Activated naive CD8-positive, alpha-beta T cell treated with anti-CD3 and anti-CD28 coated beads, Interleukin-2, amount 50 U/mL, for 16 hours (primary cell): Measurements from ENCODE around the gene SHB.

Source experiments
- DNase-seq: peaks from one replicate; pipeline ENCODE4 v3.0.0-alpha.2; 2020; ENCODE audit warnings: low read depth, low spot score

The SHB gene

GRCh38 chr9:38088006-38088925 is 19.2 kb upstream of the SHB start:
- DNase-seq, result peak; percentile 27

- no peak for DNase-seq
Observed at GRCh38 chr9:38086496-38086895, 17.5 kb upstream of the SHB start.

- no peak for DNase-seq
Observed at GRCh38 chr9:38085308-38085707, 16.3 kb upstream of the SHB start.

DNA sequence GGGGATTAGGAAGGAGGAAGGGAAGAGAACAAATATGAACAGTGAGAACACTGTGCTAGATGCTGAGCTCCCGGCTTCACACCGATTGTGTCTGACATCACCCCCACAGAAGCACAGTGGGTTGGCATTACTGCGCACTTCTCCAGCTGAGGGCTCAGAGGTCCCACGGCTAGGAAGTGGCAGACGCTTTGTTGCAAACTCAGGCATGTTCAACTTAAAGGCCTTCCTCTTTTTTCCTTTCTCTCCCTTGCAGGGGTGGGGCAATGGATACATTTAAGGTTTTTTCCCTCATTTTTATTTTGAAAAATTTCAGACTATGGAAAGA is 15.5 kb upstream of the SHB start:
- DNase-seq, result no peak

DNA sequence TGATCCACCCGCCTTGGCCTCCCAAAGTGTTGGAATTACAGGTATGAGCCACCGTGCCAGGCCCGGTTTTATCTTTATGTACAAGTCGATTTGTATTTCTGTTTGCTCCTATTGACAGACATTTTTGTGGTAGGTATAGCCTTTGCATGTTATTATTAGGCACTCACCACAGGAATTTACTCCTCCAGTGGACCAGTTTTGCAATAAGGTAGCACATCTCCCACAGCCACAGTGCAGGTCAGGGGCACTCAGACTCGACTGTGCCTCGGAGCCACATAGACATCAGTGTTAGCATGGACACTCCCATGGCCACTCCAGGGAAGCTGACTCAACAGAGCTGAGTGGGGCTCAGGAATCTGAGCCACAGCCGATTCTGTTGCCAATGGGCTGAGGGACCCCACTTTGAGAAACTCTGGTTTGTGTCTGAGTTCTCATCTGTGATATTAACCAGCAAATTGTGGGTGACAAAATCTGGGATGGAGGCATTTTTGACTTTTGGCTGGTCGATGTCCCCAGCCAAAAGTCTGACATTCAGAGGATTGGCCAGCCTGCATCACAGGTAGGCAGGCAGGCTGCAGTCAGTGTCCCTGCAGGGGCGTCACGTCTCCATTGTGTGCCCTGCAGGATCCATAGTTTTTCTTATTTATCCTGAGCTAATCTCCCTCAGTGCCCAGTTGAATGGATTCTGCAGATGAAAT is 15.0 kb upstream of the SHB start:
- DNase-seq, result no peak

DNA sequence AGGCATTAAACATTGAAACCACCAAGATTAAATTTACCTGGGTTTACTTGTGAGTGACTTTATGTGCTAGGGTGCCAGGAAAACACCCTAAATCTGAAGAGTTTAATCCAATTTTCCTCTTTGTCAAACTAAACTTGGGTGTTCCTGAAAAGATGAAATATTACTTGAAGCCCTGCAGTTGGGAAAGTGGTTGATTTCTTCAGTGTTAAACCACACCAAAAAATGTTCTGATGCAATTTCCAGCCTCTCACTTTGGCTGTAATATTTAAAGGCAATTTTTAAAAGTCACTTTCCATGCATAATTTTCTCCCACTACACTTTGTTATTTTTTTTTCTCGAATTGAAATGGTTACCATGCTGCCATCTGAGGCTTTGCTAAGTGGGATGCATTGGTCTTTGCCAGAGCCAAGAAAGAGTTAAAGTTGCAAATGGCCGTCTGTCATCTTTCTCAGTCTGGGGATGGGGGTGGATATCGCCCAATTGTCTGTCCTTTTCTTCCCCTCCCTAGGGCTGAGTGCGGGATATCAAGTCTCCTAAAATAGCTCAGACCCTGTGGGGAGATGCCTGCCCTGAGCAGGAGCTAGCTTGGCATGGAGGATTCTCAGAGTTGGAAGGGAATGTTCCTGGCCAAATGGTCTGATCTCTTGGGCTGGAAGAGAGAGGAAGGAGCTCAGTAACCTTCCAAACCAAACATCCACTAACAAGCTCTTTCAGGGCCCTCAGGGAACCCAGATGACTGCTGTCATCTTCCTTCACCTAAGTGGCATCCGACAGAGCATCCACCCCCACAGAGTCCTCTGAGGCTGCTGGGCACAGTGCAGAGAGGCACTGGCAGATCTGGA is 13.6 kb upstream of the SHB start:
- DNase-seq, result no peak

DNA sequence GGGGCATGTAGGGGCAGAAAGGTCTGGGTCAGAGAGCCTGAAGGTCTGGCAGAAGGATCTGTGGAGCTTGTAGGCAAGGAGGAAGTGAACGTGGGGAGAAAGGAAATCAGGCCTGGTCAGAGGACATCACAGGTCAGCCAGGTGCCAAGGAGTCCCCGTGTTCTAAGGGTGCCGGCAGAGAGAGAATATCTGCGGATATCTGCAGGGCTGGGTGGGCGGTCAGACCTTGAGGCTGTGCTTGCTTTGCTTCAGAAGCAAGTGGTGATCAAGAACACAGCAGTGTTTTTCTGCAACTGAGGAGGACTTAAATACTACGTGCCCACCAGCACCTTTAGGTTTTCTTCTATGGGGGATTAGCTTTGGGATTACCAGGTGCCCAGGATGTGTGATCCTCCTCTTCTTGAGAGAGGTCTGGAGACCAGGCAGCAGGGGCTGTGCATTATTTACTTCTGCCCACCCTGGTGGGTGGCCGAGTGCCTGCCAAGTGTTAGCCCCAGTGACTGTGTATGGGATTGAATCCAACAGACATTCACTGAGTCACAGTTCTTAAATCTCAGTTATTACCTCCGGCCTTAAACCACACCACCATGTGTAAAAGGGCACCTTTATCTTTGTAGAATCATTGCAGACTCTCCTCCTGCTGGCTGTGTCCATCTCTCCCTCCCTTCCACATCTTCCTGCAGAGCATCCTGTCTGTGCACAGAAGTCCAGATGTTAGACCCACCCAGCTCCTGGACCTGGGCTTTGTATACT is 12.5 kb upstream of the SHB start:
- DNase-seq, result no peak

GRCh38 chr9:38079461-38080031 is 10.5 kb upstream of the SHB start:
- no peak for DNase-seq

GRCh38 chr9:38075272-38075671 is 6.2 kb upstream of the SHB start:
- no peak for DNase-seq

GRCh38 chr9:38074441-38074961 is 5.5 kb upstream of the SHB start:
- DNase-seq, result no peak

- no peak for DNase-seq
Observed at GRCh38 chr9:38073882-38074281, 4.9 kb upstream of the SHB start.

DNA sequence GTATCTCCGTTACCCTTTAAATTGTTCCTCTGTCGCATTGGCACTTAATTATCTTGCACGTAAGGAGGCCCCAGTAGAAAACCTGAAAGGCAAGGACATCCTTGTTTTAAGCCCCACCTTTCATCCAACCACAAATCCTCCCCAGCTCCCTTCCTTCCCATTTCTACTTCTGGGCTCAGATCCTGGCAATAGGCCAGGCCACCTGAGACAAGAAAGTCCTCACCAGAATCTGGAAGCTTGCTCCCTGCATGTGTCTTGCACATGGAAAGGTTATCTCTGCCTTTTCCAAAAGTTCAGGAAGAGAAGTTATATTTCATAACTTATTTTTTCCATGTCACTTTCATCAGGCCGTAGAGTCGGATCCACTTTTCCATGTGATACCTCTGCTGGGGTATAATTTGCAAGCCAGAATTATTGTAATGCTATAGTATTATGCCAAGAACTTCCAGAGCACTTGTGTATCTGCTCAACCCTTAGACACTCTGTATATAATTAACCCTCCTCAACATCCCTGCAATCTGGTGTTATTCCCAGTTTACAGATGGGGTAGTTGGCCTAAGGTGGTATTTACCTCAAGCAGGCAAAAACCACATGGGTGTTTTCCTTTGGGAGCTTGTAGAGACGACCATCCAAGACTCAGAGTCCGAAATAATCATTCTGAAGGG is 2.6 kb upstream of the SHB start:
- DNase-seq, result no peak

- no peak for DNase-seq
Observed at GRCh38 chr9:38067859-38068681, 957 bp downstream of the SHB start.

DNA sequence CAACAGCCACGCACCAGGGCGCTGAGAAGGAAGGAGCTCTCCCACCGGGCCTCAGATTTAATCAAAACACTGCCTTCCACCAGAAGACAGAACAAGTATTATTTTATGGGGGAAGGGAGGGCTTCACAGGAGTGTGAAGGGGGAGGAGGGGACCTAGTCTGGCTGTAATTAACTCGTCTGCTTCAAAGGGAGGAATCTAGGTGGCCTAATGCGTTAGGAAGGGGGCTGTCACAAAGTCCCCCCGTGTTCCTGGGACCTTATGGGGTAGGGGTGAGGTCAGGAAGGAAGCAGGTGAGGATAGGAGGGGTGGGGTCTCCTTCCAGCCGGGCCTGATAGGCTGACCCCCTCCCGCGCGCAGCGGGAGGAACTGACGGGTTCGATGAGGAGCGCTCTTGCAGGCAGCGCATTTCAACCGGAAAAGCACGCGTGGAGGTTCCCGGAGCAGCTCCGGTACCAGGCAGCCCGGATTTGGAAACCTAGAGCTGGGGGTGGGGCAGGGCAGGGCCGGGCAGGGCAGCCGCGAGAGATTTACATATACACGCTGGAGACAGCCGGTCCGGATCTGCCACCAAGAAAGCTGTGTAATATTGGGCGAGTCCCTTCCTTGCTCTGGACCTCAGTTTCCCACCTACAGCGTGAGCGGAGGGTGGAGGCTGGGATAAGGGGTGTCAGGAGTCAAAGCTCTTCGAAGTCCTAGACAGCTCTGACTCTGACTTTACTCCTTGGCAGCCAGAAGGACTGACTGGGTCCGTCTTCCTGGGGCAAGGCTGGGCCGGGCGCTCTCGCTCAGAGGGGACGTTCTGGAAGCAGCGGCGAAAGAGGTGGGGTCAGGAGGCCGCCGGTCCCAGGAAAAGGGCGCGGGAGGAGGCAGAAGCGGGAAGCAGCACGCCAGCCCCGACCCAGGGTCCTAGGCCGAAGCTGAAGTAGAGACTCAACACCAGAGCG is 1.8 kb downstream of the SHB start:
- DNase-seq, result no peak

DNA sequence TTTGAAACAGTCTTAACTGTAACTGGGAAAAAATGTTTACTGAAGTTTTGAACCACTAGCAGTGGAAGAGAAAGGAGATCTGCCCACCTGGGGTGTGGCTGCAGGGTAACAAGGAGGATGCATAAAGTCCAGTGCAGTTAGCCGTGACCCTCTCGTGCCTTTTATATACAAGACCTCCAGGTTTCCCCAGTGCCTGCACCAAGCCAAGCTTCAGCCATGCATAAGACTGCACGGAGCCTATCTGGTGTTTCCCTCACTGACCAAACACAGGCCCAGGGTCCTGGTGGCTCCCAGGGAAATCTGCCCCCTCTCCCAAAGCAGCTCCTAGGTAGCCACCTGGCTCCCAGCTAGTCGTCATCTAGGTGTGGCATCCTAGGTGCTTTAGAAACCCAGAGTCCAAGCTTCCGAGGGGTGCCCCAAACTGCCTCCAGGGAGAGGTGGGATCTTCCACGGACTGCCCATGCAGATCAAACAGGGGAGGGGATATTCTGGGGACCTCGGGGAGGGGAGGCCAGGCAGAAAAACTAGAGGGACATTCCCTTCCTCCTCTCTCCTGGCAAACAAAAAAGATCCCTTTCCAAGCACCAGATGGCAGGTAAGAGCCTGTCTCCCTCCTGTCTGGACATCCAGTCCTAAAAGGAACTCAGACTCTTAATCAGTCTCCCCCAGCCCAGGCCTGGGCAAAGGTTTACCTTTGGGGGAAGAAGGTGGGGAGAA is 2.7 kb downstream of the SHB start:
- no peak for DNase-seq

DNA sequence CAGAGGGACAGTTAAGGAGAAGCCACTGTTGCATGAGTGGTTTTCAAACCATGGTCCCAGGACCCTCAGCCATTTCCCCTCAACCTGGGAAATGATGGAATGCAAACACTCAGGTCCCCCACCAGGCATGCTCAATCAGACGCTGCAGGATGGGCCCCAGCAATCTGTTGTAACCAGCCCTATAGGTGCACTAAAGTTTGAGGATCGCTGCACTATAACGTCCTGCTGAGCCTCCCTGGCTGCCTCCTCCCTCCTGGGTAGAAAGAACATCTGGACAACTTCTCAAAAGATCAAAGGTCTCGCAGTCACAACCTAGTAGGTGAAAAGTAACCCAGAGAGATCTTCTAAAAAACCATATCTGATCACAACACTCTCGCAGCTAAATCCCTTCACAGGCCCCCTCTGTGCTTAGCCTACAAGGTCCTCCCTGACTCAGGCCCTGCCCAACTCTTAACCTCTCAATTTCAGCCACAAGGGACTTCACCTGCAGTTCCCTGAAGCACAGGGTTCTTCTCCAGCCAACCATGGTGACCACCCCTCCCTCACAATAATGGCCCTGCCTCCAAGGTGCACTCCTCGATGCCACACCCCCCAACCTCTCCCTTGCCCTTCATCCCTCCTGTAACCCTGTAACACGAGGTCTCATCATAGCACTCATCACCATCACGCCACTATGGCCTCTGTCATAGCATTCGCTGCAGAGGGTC is 3.5 kb downstream of the SHB start:
- DNase-seq, result no peak

GRCh38 chr9:38064842-38065368 is 4.1 kb downstream of the SHB start:
- no peak for DNase-seq
